Measurements from ENCODE around the gene DOK6.

DNA sequence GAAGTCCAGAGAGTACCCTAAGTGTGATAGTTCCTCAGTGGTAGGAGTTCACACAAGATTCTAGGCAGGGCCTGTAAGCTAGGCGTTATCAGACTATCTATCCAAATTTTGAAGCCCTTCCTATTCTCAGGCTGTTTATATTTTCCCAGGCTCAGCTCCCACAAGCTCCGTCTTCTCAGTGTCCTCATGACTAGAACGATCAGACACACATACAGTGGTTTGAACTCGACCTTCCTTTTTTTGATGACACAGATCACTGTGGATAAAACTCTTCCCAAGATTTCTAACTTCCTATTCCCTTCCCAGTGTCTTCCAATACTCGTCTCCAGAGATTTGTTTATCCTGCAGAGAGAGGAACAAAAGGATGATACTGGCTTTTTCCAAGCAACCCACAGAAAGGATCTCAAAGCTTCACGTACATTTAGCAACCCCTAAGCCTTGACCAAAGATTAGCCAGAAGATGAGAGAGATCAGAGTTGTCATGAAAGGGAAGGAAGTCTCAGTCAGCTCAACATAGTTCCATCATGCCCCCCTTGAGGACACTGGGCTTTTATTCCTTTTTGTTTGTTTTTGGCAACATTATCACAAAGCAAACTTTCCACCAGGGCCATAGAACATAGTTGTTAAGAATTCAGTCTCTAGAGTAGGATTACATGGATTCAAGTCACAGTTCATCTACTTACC is 42.3 kb upstream of the DOK6 start:
- TF ChIP-seq, protein P1, sequence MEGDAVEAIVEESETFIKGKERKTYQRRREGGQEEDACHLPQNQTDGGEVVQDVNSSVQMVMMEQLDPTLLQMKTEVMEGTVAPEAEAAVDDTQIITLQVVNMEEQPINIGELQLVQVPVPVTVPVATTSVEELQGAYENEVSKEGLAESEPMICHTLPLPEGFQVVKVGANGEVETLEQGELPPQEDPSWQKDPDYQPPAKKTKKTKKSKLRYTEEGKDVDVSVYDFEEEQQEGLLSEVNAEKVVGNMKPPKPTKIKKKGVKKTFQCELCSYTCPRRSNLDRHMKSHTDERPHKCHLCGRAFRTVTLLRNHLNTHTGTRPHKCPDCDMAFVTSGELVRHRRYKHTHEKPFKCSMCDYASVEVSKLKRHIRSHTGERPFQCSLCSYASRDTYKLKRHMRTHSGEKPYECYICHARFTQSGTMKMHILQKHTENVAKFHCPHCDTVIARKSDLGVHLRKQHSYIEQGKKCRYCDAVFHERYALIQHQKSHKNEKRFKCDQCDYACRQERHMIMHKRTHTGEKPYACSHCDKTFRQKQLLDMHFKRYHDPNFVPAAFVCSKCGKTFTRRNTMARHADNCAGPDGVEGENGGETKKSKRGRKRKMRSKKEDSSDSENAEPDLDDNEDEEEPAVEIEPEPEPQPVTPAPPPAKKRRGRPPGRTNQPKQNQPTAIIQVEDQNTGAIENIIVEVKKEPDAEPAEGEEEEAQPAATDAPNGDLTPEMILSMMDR (IDR thresholded peaks at IDR 0.05): no peak
- TF ChIP-seq TEAD4 (CRISPR knock-in tag; IDR thresholded peaks at IDR 0.05) (no peak), CREB1 (CRISPR knock-in tag; IDR thresholded peaks at IDR 0.05) (no peak), HMGXB4 (CRISPR knock-in tag; IDR thresholded peaks at IDR 0.05) (no peak), ZNF232 (CRISPR knock-in tag; IDR thresholded peaks at IDR 0.05) (no peak), NR2C2 (CRISPR knock-in tag; IDR thresholded peaks at IDR 0.05) (no peak), GTF2I (CRISPR knock-in tag; conservative IDR thresholded peaks at IDR 0.05) (no peak), CBFB (CRISPR knock-in tag; IDR thresholded peaks at IDR 0.05; ENCODE audit: low read depth) (no peak), ZBTB21 (CRISPR knock-in tag; IDR thresholded peaks at IDR 0.05; ENCODE audit: borderline replicate concordance) (no peak)
- TF ChIP-seq, protein P2, sequence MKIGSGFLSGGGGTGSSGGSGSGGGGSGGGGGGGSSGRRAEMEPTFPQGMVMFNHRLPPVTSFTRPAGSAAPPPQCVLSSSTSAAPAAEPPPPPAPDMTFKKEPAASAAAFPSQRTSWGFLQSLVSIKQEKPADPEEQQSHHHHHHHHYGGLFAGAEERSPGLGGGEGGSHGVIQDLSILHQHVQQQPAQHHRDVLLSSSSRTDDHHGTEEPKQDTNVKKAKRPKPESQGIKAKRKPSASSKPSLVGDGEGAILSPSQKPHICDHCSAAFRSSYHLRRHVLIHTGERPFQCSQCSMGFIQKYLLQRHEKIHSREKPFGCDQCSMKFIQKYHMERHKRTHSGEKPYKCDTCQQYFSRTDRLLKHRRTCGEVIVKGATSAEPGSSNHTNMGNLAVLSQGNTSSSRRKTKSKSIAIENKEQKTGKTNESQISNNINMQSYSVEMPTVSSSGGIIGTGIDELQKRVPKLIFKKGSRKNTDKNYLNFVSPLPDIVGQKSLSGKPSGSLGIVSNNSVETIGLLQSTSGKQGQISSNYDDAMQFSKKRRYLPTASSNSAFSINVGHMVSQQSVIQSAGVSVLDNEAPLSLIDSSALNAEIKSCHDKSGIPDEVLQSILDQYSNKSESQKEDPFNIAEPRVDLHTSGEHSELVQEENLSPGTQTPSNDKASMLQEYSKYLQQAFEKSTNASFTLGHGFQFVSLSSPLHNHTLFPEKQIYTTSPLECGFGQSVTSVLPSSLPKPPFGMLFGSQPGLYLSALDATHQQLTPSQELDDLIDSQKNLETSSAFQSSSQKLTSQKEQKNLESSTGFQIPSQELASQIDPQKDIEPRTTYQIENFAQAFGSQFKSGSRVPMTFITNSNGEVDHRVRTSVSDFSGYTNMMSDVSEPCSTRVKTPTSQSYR (CRISPR knock-in tag; IDR thresholded peaks at IDR 0.05): no peak
- TF ChIP-seq, protein P3, sequence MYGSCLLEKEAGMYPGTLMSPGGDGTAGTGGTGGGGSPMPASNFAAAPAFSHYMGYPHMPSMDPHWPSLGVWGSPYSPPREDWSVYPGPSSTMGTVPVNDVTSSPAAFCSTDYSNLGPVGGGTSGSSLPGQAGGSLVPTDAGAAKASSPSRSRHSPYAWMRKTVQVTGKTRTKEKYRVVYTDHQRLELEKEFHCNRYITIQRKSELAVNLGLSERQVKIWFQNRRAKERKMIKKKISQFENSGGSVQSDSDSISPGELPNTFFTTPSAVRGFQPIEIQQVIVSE (CRISPR knock-in tag; IDR thresholded peaks at IDR 0.05; ENCODE audit: borderline replicate concordance): no peak
- TF ChIP-seq, protein P4, sequence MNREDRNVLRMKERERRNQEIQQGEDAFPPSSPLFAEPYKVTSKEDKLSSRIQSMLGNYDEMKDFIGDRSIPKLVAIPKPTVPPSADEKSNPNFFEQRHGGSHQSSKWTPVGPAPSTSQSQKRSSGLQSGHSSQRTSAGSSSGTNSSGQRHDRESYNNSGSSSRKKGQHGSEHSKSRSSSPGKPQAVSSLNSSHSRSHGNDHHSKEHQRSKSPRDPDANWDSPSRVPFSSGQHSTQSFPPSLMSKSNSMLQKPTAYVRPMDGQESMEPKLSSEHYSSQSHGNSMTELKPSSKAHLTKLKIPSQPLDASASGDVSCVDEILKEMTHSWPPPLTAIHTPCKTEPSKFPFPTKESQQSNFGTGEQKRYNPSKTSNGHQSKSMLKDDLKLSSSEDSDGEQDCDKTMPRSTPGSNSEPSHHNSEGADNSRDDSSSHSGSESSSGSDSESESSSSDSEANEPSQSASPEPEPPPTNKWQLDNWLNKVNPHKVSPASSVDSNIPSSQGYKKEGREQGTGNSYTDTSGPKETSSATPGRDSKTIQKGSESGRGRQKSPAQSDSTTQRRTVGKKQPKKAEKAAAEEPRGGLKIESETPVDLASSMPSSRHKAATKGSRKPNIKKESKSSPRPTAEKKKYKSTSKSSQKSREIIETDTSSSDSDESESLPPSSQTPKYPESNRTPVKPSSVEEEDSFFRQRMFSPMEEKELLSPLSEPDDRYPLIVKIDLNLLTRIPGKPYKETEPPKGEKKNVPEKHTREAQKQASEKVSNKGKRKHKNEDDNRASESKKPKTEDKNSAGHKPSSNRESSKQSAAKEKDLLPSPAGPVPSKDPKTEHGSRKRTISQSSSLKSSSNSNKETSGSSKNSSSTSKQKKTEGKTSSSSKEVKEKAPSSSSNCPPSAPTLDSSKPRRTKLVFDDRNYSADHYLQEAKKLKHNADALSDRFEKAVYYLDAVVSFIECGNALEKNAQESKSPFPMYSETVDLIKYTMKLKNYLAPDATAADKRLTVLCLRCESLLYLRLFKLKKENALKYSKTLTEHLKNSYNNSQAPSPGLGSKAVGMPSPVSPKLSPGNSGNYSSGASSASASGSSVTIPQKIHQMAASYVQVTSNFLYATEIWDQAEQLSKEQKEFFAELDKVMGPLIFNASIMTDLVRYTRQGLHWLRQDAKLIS (CRISPR knock-in tag; IDR thresholded peaks at IDR 0.05; ENCODE audit: borderline replicate concordance): no peak
- TF ChIP-seq, protein P5, sequence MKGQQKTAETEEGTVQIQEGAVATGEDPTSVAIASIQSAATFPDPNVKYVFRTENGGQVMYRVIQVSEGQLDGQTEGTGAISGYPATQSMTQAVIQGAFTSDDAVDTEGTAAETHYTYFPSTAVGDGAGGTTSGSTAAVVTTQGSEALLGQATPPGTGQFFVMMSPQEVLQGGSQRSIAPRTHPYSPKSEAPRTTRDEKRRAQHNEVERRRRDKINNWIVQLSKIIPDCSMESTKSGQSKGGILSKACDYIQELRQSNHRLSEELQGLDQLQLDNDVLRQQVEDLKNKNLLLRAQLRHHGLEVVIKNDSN (CRISPR knock-in tag; IDR thresholded peaks at IDR 0.05): no peak

Data from WTC11 (cell line).